HS-27A (cell line): ENCODE data around the gene GNA12.
"Not testable (repeated sequence)": the region's sequence is repeated elsewhere in the genome, so short reads cannot be mapped to it uniquely, and the experiment has no call there.

Experiments
- DNase-seq: peaks from one replicate; pipeline ENCODE4 v3.0.0-alpha.2; 2012; ENCODE audit warnings: low read depth, missing footprints

Gene GNA12

DNA sequence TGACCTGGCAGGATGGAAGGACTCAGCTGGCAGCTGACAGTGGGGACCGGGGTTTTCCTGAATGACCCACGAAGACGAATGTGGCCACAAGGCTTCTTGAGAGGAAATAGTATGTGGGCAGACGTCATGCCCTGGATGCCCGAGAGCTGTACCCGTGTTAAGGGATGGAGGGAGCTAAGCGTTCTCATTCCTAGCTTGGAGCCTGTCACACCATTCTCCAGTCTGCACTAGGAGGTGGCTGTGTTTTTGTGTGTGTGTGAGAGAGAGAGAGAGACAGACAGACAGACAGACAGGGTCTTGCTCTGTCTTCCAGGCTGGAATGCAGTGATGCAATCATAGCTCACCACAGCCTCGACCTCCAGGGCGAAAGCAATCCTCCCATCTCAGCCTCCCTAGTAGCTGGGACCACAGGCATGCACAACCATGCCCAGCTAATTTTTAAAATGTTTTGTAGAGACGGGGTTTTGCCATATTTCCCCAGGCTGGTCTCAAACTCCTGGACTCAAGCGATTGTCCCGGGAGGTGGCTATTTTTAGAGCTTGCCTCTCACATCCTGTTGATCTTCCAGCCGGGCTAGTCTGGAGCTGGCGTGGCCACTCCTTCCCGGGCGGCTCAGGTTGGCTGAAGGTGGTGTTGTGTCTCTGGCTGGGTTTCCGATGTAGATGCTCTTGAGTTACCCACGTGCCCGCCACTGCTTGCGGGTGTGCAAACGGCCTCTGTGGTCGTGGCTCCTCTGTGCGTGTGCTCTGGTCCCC is 154.0 kb downstream of the GNA12 start:
- DNase-seq = no peak

DNA sequence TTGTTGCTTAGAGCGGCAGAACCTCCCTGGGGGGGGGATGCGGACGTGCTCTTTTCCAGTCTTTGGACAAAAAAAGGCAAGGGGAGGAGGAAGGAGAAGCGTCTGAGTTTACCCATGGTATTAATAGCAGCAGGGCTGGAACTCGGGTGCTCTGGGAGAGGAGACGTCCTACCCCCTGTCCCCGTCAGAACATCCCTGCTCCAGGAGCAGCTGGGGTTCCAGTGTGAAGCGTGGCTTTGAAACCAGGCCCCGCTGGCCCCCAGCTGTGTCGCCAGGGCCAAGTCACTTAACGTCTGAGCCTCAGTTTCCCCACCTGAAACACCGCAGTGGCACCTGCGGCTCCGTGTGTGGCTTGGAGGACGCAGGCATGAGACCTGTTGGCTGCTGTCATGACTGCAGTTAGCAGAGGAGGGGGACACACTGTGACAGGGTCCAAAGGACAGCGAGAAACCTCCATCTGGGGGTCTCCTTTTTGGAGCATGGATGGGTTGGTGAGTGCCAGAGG is 154.7 kb downstream of the GNA12 start:
- no peak for DNase-seq

DNA sequence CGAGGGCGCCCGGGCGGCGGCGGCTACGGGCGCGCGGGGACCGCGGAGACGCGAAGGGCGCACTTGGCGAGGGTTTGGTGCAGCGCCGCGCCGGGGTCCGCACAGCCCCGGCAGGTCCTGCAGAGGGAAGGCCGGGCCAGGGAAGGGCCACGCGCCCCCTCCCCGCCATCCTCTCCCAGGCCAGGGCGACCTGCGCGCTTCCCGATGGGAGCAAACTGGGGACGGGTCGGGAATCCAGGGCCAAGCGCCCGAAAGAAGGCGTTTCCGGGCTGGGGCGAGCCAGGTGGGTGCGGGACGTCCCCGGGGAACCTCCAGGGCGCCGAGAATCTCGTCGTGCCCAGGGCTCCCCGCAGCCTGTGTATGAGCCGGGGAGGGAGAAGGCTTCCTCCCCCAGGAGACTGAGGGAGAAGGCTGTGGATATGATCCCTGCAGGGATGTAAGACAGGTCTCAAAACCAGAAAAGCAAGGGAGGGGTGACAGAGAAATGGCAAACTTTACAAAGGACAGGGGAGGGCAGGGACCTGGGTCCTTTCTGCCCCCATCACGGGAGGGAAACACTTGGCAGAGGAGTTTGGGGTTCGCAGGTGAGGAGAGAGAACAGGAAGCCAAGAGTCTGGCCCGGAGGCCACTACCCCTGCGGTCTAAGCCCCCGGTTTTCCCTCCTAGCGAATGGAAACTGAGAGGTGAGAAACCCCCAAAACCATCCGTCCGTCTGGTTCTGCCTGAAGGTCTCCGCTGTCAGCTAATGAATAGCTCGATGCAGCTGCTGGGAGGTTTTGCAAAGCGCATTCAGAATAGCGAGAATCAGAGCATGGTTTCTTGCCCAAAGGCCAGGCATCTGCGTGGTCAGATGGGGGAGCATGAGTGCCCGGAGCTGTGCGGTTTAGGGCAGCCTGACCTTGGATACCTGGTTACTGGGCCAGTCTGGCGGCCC is 155.4 kb downstream of the GNA12 start:
- DNase-seq = no peak

DNA sequence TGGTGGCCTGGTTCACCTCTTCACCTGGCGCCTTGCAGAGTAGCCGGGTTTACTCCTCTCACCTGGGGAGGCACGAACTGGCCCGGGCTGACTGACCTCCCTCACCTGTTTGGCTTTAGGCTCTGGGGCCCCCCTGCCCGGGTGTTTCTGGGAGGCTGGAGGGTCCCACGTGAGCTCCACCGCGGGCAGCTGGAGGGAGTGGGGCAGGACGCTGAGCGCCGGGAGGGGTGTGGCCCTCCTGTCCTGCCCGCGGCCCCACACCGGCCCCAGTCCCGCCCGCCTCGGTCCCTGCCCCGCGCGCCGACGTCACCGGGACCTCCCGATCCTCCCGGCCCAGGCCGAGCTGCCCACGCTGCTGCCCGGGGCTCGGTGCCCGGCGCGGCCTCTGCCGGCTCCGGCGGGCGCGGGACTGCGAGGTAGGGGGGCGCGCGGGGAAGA is 156.2 kb downstream of the GNA12 start, which contains the start of gene AMZ1:
Gene AMZ1 (plus strand): TSS at position 322 of the 438 bp plus-strand sequence. CDS start 12,250 bp downstream, outside the sequence.
- DNase-seq = no peak

DNA sequence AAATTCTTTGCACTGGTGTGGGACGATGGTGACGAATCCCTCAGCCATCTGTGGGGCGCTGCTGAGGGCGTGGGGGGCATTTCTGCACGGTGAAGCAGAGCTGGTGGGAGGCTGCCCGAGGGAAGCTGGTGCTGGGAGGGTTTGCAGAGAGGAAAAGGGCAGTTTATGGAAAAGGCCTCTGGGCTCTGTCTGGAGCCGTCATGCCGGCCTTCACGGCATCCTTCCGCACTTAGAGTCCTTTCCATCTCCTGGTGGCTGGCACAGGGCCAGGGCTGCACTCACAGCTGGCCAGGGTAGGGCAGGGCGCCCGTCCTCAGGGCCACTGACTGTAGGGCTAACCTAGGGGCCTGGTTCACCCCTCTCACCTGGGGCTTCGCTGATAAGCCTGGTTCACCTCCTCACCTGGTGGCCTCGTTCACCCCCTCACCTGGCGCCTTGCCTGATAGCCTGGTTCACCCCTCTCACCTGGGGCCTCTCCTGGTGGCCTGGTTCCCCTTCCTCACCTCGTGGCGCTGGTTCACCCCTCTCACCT is 156.7 kb downstream of the GNA12 start:
- DNase-seq = no peak

DNA sequence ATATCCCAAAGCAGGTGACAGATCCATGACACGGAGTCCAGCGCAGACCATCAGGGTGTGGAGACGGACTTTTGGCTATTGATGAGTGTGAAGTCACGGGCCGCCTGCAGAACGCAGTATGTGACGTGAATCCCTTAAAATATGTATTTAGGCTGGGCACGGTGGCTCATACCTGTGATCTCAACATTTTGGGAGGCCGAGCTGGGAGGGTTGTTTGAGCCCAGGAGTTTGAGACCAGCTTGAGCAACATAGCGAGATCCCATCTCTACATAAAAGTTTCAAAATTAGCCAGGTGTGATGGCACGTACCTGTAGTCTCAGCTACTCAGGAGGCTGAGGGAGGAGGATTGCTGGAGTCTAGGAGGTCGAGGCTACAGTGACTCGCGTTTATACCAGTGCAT is 158.0 kb downstream of the GNA12 start:
- no peak for DNase-seq

DNA sequence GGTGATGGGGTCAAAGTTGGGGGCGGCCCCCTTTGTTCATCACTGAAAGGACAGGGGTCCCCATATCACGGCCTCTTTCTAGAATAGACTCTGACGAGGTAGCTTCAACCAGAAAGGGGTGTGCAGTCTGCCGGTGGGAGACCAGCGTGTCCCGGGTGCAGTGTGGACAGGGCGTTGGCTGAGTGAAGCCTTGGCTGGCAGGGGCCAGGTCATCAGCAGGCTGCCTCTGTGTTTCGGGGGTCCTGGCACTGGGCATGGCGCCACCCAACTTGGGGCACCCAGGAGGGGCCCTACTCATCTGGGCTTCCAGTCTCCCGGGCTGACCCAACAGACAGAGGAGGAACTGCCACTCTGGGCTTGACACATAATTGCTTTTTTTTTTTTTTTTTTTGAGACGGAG is 159.6 kb downstream of the GNA12 start:
- no peak for DNase-seq

DNA sequence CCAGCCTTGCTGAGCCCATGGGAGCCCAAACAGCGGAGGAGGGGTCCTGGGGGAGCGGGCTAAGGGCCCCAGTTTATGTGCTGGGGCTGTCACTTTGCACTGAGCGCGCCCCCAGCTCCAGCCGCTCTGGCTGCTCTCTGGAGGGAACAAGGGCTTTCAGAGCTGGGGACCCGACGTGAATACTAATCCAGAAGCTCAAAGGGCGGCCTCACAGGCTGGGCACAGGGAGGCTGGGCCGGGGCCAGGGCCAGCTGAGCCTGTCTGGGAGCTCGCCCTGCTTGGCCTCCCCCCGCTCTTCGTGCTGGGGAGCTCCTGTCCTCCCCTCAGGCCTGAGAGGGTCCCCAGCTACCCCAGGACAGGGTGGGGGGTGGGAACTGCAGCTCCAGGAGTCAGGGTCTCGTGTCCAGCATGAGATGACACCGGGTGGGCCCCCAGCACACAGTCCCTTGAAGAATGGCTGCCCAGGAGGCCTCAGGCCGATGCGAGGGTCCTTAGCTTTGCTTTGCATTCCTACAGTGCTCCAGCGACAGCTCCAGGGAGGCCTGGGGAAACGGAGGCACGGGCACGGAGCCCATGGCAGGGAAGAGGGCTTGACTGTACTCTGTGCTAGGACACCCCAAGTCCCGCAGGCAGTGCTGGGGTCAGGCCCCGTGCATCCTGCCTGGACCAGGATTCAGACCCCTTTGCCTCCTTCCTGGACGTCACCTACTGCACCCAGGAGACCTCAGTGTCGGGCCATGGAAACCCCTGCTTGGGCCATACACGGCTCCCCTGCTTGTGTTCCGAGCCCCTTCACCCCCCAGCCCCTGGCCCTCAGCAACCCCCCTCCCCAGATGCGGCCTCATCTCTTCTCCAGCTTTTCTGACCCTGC is 161.9 kb downstream of the GNA12 start:
- DNase-seq = no peak

DNA sequence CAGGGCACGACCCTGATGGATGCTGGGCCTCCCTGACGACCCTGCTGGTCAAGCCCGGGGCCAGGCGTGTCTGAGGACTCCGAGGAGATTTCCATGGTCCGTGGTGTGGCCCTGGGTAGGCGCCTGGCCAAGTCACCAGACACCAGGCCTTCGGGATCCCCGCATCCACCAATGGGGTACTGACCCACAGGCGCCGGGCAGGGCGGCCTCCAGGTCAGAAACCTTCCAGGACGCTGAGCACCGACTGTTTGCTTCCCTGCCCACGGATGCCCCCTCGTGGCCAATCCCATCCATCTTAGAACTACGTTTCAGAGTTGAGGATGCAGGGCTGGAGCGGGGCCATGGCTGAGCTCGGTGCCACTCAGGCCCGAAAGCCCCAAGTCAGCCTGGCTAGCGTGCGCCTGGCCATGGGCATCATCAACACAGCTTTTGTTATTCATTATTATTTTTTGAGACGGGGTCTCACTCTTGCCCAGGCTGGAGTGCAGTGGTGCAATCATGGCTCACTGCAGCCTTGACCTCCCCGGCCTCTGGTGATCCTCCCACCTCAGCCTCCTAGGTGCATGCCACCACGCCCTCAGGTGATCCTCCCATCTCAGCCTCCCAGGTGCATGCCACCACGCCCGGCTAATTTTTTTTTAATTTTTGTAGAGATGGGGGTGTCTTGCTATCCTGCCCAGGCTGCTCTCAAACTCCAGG is 163.2 kb downstream of the GNA12 start:
- no peak for DNase-seq

DNA sequence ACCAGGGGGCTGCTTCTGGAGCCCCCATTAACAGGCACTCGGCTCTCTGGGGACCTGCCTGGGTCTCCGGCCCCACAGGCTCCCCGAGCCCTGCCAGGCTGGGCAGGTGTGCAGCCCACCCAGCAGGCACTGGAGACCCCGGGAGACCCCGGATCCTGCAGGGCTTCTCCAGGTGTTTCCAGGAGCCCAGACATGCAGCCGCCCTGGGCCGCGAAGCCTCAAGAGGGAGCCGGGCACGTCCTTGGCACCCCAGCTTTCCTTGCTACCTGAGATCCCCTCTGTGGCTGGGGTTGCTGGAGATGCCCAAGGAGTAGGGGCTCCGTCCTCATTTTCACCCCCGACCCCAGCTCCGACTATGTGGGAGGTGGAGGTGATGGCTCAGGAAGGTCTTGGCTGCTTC is 163.9 kb downstream of the GNA12 start:
- DNase-seq = no peak

DNA sequence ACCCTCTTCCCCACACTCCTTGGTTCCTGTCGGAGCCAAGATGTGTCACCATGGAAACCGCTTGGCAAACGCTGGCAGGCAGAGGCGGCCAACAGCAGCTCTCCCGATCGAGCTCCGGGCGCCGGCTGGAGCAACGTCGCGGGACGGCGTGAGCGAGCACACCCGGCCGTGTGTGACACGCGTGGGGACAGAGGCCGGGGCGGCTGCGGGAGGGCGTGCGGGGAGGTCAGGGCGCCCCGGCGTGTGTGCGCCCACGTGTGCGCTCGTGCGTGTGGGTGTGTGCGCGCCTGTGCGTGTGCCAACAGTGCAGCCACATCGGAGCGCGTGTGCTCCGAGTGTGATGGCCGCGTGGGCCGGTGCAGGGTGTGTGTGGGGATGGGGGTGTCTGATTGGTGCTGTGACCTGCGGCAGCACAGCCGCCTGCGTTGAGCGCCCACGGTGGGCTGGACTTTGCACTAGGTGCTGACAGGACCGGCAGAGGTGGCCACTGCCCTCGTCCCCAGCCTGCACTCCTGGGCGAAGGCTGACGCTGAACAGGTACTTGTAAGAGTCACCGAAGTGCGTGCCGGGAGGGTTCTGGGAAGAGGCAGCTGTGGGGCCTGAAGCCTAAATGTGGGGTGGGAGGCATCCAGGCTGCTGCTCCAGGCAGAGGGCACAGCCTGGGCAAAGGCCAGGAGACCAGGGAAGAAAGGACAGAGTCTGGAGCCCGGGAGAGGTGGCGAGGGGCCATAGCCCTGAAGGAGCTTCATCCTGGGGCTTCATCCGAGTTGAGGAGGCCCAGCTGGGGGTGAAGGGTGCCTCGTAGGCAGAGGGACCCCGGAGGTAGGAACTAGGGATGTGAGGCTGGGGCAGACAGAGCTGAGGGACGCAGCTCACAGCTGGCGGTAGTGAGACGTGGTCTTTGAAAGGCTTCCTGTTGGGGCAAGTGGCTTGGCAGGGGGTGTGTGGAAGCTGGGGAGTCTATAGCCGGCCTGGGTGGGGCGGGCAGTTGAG is 164.7 kb downstream of the GNA12 start:
- not testable (repeated sequence) for DNase-seq

DNA sequence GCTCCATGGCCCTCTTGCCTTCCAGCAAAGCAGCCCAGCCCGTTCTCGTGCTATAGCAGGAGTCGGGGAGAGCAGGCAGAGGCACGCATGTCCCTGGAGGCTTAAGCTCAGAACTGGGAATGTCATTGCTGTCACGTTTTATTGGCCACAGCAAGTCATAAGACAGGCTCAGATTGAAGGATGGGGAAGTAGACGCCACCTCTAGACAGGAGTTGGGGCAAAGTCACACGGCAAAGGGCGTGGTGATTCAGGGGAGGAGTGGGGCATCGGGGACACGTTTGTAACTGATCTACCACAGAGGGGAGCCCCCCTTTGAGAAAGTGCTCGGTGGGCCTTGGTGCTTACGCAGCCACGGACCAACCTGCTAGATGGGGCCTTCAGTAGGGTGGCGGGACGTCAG is 165.7 kb downstream of the GNA12 start:
- DNase-seq = not testable (repeated sequence)
